Measurements from ENCODE around the gene GID8. TPM values are rescaled to one million over a fixed set of nuclear protein-coding genes. Genes with fewer than 3 reads are reported as not detected.

Gene GID8
- total and polyA plus RNA-seq, 2 of the 13 experiments (the other 11 are each of a cell fraction or from before 2014, with no cell fraction given), result 39.6 to 59.8 TPM

GRCh38 chr20:62952968-62953838 lies 15.3 kb downstream of the GID8 start (continued):
- TF ChIP-seq KDM2A (CRISPR knock-in tag; IDR thresholded peaks at IDR 0.05; ENCODE audit: borderline replicate concordance, low read depth) (peak; percentile 34; the same call in 1 of the 2 replicates), PAF1 (CRISPR knock-in tag; IDR thresholded peaks at IDR 0.05) (peak; percentile 74; the same call in 1 of the 2 replicates), ZNF564 (CRISPR knock-in tag; IDR thresholded peaks at IDR 0.05) (0 out of 2 replicates have a peak, but pooled peaks have one; percentile 32), ZSCAN5A (CRISPR knock-in tag; IDR thresholded peaks at IDR 0.05; ENCODE audit: borderline replicate concordance) (peak; percentile 7; the same call in 1 of the 2 replicates), RXRA (CRISPR knock-in tag; IDR thresholded peaks at IDR 0.05) (peak; percentile 69; the same call in 1 of the 2 replicates), MAFG (CRISPR knock-in tag; IDR thresholded peaks at IDR 0.05) (no peak), ZNF709 (CRISPR knock-in tag; IDR thresholded peaks at IDR 0.05) (peak; percentile 73; the same call in 1 of the 2 replicates), SOX6 (IDR thresholded peaks at IDR 0.05) (no peak), SOX6 (CRISPR knock-in tag; IDR thresholded peaks at IDR 0.05) (peak; percentile 77), RFX3 (CRISPR knock-in tag; IDR thresholded peaks at IDR 0.05) (no peak), CHD2 (IDR thresholded peaks at IDR 0.05; ENCODE audit: low read depth, low read length) (peak; percentile 5; the same call in 1 of the 2 replicates), TOE1 (CRISPR knock-in tag; IDR thresholded peaks at IDR 0.05) (0 out of 2 replicates have a peak, but pooled peaks have one; percentile 70), ZNF30 (CRISPR knock-in tag; IDR thresholded peaks at IDR 0.05) (peak; percentile 73; the same call in 1 of the 2 replicates), SNAI1 (CRISPR knock-in tag; IDR thresholded peaks at IDR 0.05; ENCODE audit: borderline replicate concordance) (peak; percentile 95; the same call in 1 of the 2 replicates), ZNF12 (CRISPR knock-in tag; IDR thresholded peaks at IDR 0.05) (peak; percentile 19; the same call in 1 of the 2 replicates), ZNF619 (CRISPR knock-in tag; IDR thresholded peaks at IDR 0.05) (0 out of 2 replicates have a peak, but pooled peaks have one; percentile 2), TCF12 (IDR thresholded peaks at IDR 0.05) (no peak), TCF12 (CRISPR knock-in tag; IDR thresholded peaks at IDR 0.05) (peak; percentile 55; the same call in 1 of the 2 replicates), ZNF333 (CRISPR knock-in tag; IDR thresholded peaks at IDR 0.05; ENCODE audit: borderline replicate concordance) (peak; percentile 97), MIXL1 (CRISPR knock-in tag; IDR thresholded peaks at IDR 0.05) (peak; percentile 47; the same call in 1 of the 2 replicates), KLF12 (CRISPR knock-in tag; IDR thresholded peaks at IDR 0.05; ENCODE audit: borderline replicate concordance) (no peak; the same call in 1 of the 2 replicates), JDP2 (CRISPR knock-in tag; IDR thresholded peaks at IDR 0.05; ENCODE audit: borderline replicate concordance) (no peak), TOPORS (CRISPR knock-in tag; IDR thresholded peaks at IDR 0.05) (peak; percentile 67)
- TF ChIP-seq, protein P1, sequence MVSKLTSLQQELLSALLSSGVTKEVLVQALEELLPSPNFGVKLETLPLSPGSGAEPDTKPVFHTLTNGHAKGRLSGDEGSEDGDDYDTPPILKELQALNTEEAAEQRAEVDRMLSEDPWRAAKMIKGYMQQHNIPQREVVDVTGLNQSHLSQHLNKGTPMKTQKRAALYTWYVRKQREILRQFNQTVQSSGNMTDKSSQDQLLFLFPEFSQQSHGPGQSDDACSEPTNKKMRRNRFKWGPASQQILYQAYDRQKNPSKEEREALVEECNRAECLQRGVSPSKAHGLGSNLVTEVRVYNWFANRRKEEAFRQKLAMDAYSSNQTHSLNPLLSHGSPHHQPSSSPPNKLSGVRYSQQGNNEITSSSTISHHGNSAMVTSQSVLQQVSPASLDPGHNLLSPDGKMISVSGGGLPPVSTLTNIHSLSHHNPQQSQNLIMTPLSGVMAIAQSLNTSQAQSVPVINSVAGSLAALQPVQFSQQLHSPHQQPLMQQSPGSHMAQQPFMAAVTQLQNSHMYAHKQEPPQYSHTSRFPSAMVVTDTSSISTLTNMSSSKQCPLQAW (CRISPR knock-in tag; IDR thresholded peaks at IDR 0.05), result peak; percentile 59; the same call in 1 of the 2 replicates
- TF ChIP-seq, protein P2, sequence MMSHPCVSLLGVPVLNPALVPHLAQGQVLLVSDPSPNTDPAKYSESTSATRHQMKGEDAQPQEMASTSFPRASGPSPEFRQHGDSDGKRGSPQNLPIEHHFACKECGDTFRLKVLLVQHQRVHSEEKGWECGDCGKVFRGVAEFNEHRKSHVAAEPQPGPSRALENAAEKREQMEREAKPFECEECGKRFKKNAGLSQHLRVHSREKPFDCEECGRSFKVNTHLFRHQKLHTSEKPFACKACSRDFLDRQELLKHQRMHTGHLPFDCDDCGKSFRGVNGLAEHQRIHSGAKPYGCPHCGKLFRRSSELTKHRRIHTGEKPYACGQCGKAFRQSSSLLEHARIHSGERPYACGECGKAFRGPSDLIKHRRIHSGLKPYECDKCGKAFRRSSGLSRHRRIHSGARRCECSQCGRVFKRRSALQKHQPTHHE (CRISPR knock-in tag; IDR thresholded peaks at IDR 0.05; ENCODE audit: borderline replicate concordance), result no peak; the same call in 1 of the 2 replicates
- TF ChIP-seq, protein P3, sequence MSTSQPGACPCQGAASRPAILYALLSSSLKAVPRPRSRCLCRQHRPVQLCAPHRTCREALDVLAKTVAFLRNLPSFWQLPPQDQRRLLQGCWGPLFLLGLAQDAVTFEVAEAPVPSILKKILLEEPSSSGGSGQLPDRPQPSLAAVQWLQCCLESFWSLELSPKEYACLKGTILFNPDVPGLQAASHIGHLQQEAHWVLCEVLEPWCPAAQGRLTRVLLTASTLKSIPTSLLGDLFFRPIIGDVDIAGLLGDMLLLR (CRISPR knock-in tag; IDR thresholded peaks at IDR 0.05), result peak; percentile 97
